Endothelial cell (in vitro differentiated cells): ENCODE measurements around the gene PARD6G. TPM values are rescaled to one million over a fixed set of nuclear protein-coding genes. Genes with fewer than 3 reads are reported as not detected.
"Not testable (repeated sequence)": the region's sequence is repeated elsewhere in the genome, so short reads cannot be mapped to it uniquely, and the experiment has no call there.

Source experiments
- DNase-seq: peaks from one replicate; pipeline ENCODE4 v3.0.0; 2021; ENCODE audit warnings: low spot score
- H3K27ac Mint-ChIP-seq: one replicate; pipeline ENCODE4 v1.8.0; 2021; ENCODE audit warnings: mixed read lengths, inconsistent platforms; ENCODE audit not compliant: unreplicated experiment
- H3K27me3 Mint-ChIP-seq: one replicate; pipeline ENCODE4 v1.8.0; 2021; ENCODE audit warnings: mild to moderate bottlenecking, moderate library complexity, mixed read lengths, inconsistent platforms; ENCODE audit not compliant: unreplicated experiment
- H3K36me3 Mint-ChIP-seq: one replicate; pipeline ENCODE4 v1.8.0; 2021; ENCODE audit warnings: mild to moderate bottlenecking, low read depth, mixed read lengths, inconsistent platforms; ENCODE audit not compliant: unreplicated experiment
- H3K4me1 Mint-ChIP-seq: one replicate; pipeline ENCODE4 v1.8.0; 2021; ENCODE audit warnings: mild to moderate bottlenecking, mixed read lengths, inconsistent platforms; ENCODE audit not compliant: unreplicated experiment
- H3K4me3 Mint-ChIP-seq: one replicate; pipeline ENCODE4 v1.8.0; 2021; ENCODE audit warnings: mild to moderate bottlenecking, mixed read lengths, inconsistent platforms; ENCODE audit not compliant: unreplicated experiment
- H3K9me3 Mint-ChIP-seq: one replicate; pipeline ENCODE4 v1.8.0; 2021; ENCODE audit warnings: mixed read lengths, inconsistent platforms; ENCODE audit not compliant: unreplicated experiment
- total RNA-seq: library from RNA; stranded (reverse); fragmentation: NEBNext Ultra II Directional; extraction: Animal tissue kit (Norgen Biotek cat#: 25700); gene quantifications from one replicate; pipeline ENCODE4 v1.2.1, GENCODE V29; 2021; ENCODE audit not compliant: unreplicated experiment
- TF ChIP-seq, protein P1 (sequence below): fragments of 200-600 bp; sonication (generic); IDR thresholded peaks from one replicate; pipeline ENCODE4 v1.5.0; 2021; ENCODE audit warnings: antibody characterized with exemption; ENCODE audit not compliant: unreplicated experiment

Gene PARD6G
- total RNA-seq, 1 donor from 2014 or later, result 10.4 TPM

DNA sequence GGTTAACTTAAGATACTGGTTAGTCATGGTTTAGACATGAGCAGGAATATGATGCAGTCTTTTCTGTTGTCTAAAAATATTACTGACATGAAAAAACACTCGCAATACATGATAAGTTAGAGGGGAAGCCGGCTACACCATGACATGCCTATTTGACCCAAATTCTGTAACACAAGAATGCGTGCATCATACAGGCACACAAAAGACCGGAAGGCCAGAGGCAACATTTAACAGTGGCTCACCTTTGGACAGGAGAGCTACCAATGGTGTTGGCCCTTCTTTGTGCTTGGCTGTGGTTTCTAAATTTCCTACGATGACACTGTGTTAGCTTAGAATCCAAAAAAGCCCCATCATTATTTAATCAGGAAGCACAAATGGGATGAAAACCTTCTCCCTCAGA, 4.1 kb downstream of the PARD6G start:
- no peaks in the 10 kb centered on the region for H3K4me1 Mint-ChIP-seq
- no peaks in the 10 kb centered on the region for H3K9me3 Mint-ChIP-seq
- H3K27me3 Mint-ChIP-seq, result peaks cover 6% of the 10 kb centered on the region
- no peak for DNase-seq
- H3K36me3 Mint-ChIP-seq, result no peaks in the 10 kb centered on the region
- no peak overlapping the region for H3K27ac Mint-ChIP-seq
- no peak overlapping the region for H3K4me3 Mint-ChIP-seq
- TF ChIP-seq, protein P1, sequence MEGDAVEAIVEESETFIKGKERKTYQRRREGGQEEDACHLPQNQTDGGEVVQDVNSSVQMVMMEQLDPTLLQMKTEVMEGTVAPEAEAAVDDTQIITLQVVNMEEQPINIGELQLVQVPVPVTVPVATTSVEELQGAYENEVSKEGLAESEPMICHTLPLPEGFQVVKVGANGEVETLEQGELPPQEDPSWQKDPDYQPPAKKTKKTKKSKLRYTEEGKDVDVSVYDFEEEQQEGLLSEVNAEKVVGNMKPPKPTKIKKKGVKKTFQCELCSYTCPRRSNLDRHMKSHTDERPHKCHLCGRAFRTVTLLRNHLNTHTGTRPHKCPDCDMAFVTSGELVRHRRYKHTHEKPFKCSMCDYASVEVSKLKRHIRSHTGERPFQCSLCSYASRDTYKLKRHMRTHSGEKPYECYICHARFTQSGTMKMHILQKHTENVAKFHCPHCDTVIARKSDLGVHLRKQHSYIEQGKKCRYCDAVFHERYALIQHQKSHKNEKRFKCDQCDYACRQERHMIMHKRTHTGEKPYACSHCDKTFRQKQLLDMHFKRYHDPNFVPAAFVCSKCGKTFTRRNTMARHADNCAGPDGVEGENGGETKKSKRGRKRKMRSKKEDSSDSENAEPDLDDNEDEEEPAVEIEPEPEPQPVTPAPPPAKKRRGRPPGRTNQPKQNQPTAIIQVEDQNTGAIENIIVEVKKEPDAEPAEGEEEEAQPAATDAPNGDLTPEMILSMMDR, result no peak

DNA sequence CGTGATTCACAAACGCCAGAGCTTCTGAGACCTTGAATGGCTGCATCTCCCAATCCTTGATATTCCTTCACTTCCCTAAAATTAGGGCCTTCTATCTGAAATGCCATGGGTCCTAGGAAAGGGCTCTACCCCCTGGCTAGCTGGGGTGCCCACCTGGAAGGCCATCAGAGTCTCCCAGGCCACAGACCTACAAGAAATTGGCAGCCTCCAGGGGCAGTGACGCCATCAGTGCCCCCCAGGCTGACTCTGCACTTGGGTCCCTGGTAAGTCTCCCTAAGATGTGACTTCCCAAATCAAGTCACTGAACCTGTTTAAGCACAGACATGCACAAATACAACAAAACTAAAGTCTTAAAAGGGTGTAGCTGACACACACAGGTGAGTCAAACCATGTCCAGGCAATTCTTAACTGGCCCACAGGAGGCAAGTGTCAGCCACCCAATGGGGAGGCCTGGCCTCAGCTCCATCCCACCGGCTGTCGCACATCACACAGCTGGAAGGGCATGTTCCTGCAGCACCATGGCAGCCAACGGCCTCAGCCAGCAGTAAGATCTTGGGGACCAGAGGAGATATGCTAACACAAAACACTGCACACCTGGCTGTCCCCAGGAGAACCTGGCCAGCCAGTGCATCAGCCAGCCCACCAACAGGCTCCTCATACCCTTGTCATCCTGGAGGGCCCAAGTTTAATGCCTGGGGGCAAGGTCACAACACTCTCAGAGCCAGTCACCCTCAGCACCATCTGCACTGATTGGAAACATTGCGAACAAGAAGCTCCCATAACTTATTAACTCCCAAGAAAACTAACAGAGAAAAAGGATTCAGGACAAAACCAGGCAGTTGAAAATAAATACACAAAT, 5.2 kb downstream of the PARD6G start:
- H3K4me3 Mint-ChIP-seq, result no peak overlapping the region

GRCh38 chr18:80239830-80240229, 7.5 kb downstream of the PARD6G start:
- H3K4me3 Mint-ChIP-seq, result no peak overlapping the region
- H3K27ac Mint-ChIP-seq, result no peak overlapping the region
- TF ChIP-seq, protein P1, result no peak
- H3K9me3 Mint-ChIP-seq, result no peaks in the 10 kb centered on the region
- peaks cover 3% of the 10 kb centered on the region for H3K27me3 Mint-ChIP-seq
- no peak for DNase-seq
- no peaks in the 10 kb centered on the region for H3K4me1 Mint-ChIP-seq
- H3K36me3 Mint-ChIP-seq, result no peaks in the 10 kb centered on the region

More for the DNA sequence above, 5.2 kb downstream of the PARD6G start:
- no peak for DNase-seq
- H3K9me3 Mint-ChIP-seq, result no peaks in the 10 kb centered on the region
- peaks cover 3% of the 10 kb centered on the region for H3K27me3 Mint-ChIP-seq
- no peaks in the 10 kb centered on the region for H3K4me1 Mint-ChIP-seq
- H3K36me3 Mint-ChIP-seq, result no peaks in the 10 kb centered on the region
- no peak overlapping the region for H3K27ac Mint-ChIP-seq
- TF ChIP-seq, protein P1, result no peak

- TF ChIP-seq, protein P1, result no peak
- no peak overlapping the region for H3K4me3 Mint-ChIP-seq
- no peak for DNase-seq
- no peaks in the 10 kb centered on the region for H3K4me1 Mint-ChIP-seq
- H3K27ac Mint-ChIP-seq, result no peak overlapping the region
- H3K9me3 Mint-ChIP-seq, result no peaks in the 10 kb centered on the region
- H3K36me3 Mint-ChIP-seq, result no peaks in the 10 kb centered on the region
- H3K27me3 Mint-ChIP-seq, result peaks cover 2% of the 10 kb centered on the region
Observed at GRCh38 chr18:80238651-80239260, 8.6 kb downstream of the PARD6G start.

- H3K27ac Mint-ChIP-seq, H3K4me1 Mint-ChIP-seq, H3K36me3 Mint-ChIP-seq, H3K9me3 Mint-ChIP-seq, DNase-seq, H3K27me3 Mint-ChIP-seq, H3K4me3 Mint-ChIP-seq: not testable (repeated sequence)
Observed at GRCh38 chr18:80237519-80237918, 9.8 kb downstream of the PARD6G start.
